H9 (cell line): Measurements from ENCODE around the gene YTHDC1. TPM values are rescaled to one million over a fixed set of nuclear protein-coding genes. Genes with fewer than 3 reads are reported as not detected.

Experiments used
- DNase-seq: peaks from one replicate; pipeline ENCODE4 v3.0.0-alpha.2; 2017
- H2AFZ ChIP-seq: one replicate; pipeline ENCODE4 v1.6.1; 2013; ENCODE audit warnings: mild to moderate bottlenecking, low read length, control low read depth, moderate library complexity
- H2AK5ac ChIP-seq: 2 replicates; pipeline ENCODE4 v1.6.1; 2013; ENCODE audit warnings: low read length, control low read depth, mixed read lengths; ENCODE audit not compliant: insufficient read length
- H2BK120ac ChIP-seq: one replicate; pipeline ENCODE4 v1.6.1; 2013; ENCODE audit warnings: low read depth, mild to moderate bottlenecking, low read length, control low read depth, inconsistent platforms; ENCODE audit not compliant: poor library complexity, severe bottlenecking
- H2BK12ac ChIP-seq: 2 replicates; pipeline ENCODE4 v1.6.1; 2013; ENCODE audit warnings: low read length, control low read depth, mixed read lengths, low read depth; ENCODE audit not compliant: insufficient read length
- H2BK15ac ChIP-seq: 2 replicates; pipeline ENCODE4 v1.6.1; 2013; ENCODE audit warnings: low read depth, low read length, control low read depth
- H2BK20ac ChIP-seq: one replicate; pipeline ENCODE4 v1.6.1; 2013; ENCODE audit warnings: low read depth, mild to moderate bottlenecking, low read length, control low read depth, inconsistent platforms; ENCODE audit not compliant: poor library complexity, severe bottlenecking
- H2BK5ac ChIP-seq: 2 replicates; pipeline ENCODE4 v1.6.1; 2013; ENCODE audit warnings: low read length, control low read depth, mixed read lengths; ENCODE audit not compliant: insufficient read length
- H3K14ac ChIP-seq: 2 replicates; pipeline ENCODE4 v1.6.1; 2013; ENCODE audit warnings: low read length, control low read depth; ENCODE audit not compliant: insufficient read depth
- H3K18ac ChIP-seq: 2 replicates; pipeline ENCODE4 v1.6.1; 2013; ENCODE audit warnings: low read depth, mild to moderate bottlenecking, mixed read lengths, low read length, control low read depth; ENCODE audit not compliant: insufficient read length
- H3K23ac ChIP-seq: 2 replicates; pipeline ENCODE4 v1.6.1; 2013; ENCODE audit warnings: low read length, control low read depth, mixed read lengths, low read depth; ENCODE audit not compliant: insufficient read length
- H3K23me2 ChIP-seq: 2 replicates; pipeline ENCODE4 v1.6.1; 2013; ENCODE audit warnings: low read depth, mild to moderate bottlenecking, mixed read lengths, low read length, control low read depth; ENCODE audit not compliant: insufficient read length, poor library complexity, severe bottlenecking
- H3K27ac ChIP-seq: 2 replicates; pipeline ENCODE4 v1.5.1; 2013; ENCODE audit warnings: low read length, control low read depth, mixed read lengths, low read depth; ENCODE audit not compliant: insufficient read length
- H3K27me3 ChIP-seq: 2 replicates; pipeline ENCODE4 v1.6.1; 2013; ENCODE audit warnings: low read length, control low read depth, inconsistent platforms; ENCODE audit not compliant: insufficient read depth
- H3K4ac ChIP-seq: 2 replicates; pipeline ENCODE4 v1.6.1; 2013; ENCODE audit warnings: low read depth, mild to moderate bottlenecking, control low read depth, inconsistent platforms, low read length, moderate library complexity
- H3K4me1 ChIP-seq: 2 replicates; pipeline ENCODE4 v1.6.1; 2013; ENCODE audit warnings: low read length, control low read depth, inconsistent platforms; ENCODE audit not compliant: insufficient read depth
- H3K4me2 ChIP-seq: 2 replicates; pipeline ENCODE4 v1.6.1; 2013; ENCODE audit warnings: low read length, control low read depth, mixed read lengths; ENCODE audit not compliant: insufficient read length, insufficient read depth
- H3K56ac ChIP-seq: 2 replicates; pipeline ENCODE4 v1.6.1; 2013; ENCODE audit warnings: low read depth, mild to moderate bottlenecking, mixed read lengths, low read length, control low read depth; ENCODE audit not compliant: insufficient read length
- H3K79me1 ChIP-seq: 2 replicates; pipeline ENCODE4 v1.6.1; 2013; ENCODE audit warnings: low read depth, mild to moderate bottlenecking, moderate library complexity, low read length, control low read depth, inconsistent platforms; ENCODE audit not compliant: insufficient read depth, poor library complexity, severe bottlenecking
- H3K79me2 ChIP-seq: 2 replicates; pipeline ENCODE4 v1.6.1; 2013; ENCODE audit warnings: low read length, control low read depth, inconsistent platforms; ENCODE audit not compliant: insufficient read depth
- H3K9ac ChIP-seq: 2 replicates; pipeline ENCODE4 v1.6.1; 2013; ENCODE audit warnings: low read length, control low read depth, mixed read lengths; ENCODE audit not compliant: insufficient read length; ENCODE audit errors: extremely low read depth
- H3K9me3 ChIP-seq: one replicate; pipeline ENCODE4 v1.6.1; 2013; ENCODE audit warnings: low read depth, low read length, inconsistent platforms; ENCODE audit not compliant: control insufficient read depth
- H3T11ph ChIP-seq: one replicate; pipeline ENCODE4 v1.6.1; 2013; ENCODE audit warnings: mild to moderate bottlenecking, low read length, control low read depth, inconsistent platforms
- H4K20me1 ChIP-seq: one replicate; pipeline ENCODE4 v1.6.1; 2013; ENCODE audit not compliant: control insufficient read depth, insufficient read length, insufficient read depth
- H4K5ac ChIP-seq: 2 replicates; pipeline ENCODE4 v1.6.1; 2013; ENCODE audit warnings: low read depth, mild to moderate bottlenecking, mixed read lengths, low read length, control low read depth; ENCODE audit not compliant: insufficient read length
- H4K8ac ChIP-seq: replicated peaks from 2 replicates; pipeline ENCODE4 v1.6.1; 2013; ENCODE audit warnings: low read length, control low read depth, mixed read lengths, low read depth; ENCODE audit not compliant: insufficient read length
- H4K91ac ChIP-seq: 2 replicates; pipeline ENCODE4 v1.6.1; 2013; ENCODE audit warnings: low read depth, mild to moderate bottlenecking, moderate library complexity, mixed read lengths, low read length, control low read depth; ENCODE audit not compliant: insufficient read length
- H3K27ac Mint-ChIP-seq, 3 experiments: 2 replicates in 2 of 3; 3 replicates in 1 of 3; pipeline ENCODE4 v1.8.0; 2020 to 2021; ENCODE audit warnings: mixed read lengths in 3 of 3, mild to moderate bottlenecking in 1 of 3, moderate library complexity in 1 of 3
- H3K27me3 Mint-ChIP-seq: 2 replicates; pipeline ENCODE4 v1.8.0; 2021; ENCODE audit warnings: low read depth, mild to moderate bottlenecking, moderate library complexity, mixed read lengths
- H3K36me3 Mint-ChIP-seq, 3 experiments: 2 replicates in 2 of 3; 3 replicates in 1 of 3; pipeline ENCODE4 v1.8.0; 2020 to 2021; ENCODE audit warnings: low read depth in 3 of 3, mixed read lengths in 3 of 3; ENCODE audit not compliant: insufficient read depth in 1 of 3
- H3K4me1 Mint-ChIP-seq, 2 experiments: 2 replicates each; pipeline ENCODE4 v1.8.0; 2020; ENCODE audit warnings: mixed read lengths in 2 of 2
- H3K4me3 Mint-ChIP-seq, 2 experiments: 2 replicates in 1 of 2; 3 replicates in 1 of 2; pipeline ENCODE4 v1.8.0; 2020 to 2021; ENCODE audit warnings: mild to moderate bottlenecking in 2 of 2, mixed read lengths in 2 of 2, moderate library complexity in 1 of 2
- H3K9me3 Mint-ChIP-seq, 2 experiments: 2 replicates in 1 of 2; 3 replicates in 1 of 2; pipeline ENCODE4 v1.8.0; 2020; ENCODE audit warnings: mild to moderate bottlenecking in 2 of 2, mixed read lengths in 2 of 2, moderate library complexity in 1 of 2
- WGBS: extraction: QIAGEN DNeasy Blood & Tissue Kit; methylation state at CpG from one replicate; pipeline ENCODE4 v1.1.7; 2013; ENCODE audit warnings: missing lambda C conversion rate, low lambda C conversion rate, mixed read lengths; ENCODE audit not compliant: insufficient read length; ENCODE audit errors: extremely low coverage; 5-methylcytosine and 5-hydroxymethylcytosine counted together
- total RNA-seq: library from RNA; stranded (reverse); gene quantifications from 2 replicates; pipeline ENCODE4 v1.2.1, GENCODE V29; 2021
- TF ChIP-seq, protein P1 (sequence below): fragments of 200-600 bp; sonication (generic); conservative IDR thresholded peaks from 3 replicates; pipeline ENCODE4 v1.8.0; 2021; ENCODE audit warnings: antibody characterized with exemption, mild to moderate bottlenecking

The YTHDC1 gene
- total RNA-seq, 1 experiment from 2014 or later = 158 TPM

DNA sequence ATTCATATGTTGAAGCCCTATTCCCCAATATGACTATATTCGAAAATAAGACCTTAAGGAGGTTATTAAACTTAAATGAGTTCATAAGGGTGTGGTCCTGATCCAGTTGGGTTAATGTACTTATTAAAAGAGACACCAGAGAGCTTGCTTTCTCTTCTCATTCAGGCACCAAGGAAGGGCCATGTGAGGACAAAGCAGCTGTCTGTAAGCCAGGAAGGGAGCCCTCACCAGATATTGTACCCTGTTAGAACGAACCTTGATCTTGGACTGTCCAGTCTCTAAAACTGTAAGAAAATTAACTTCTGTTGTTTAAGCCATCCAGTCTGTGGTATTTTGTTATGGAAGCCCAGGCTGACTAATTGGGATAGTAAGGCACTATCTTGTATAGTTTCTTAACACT is 9.1 kb upstream of the YTHDC1 start:
- no peak overlapping the region for H3K4me3 Mint-ChIP-seq
- H3K4me1 Mint-ChIP-seq = no peaks in the 10 kb centered on the region
- no peaks in the 10 kb centered on the region for H3K79me1 ChIP-seq
- H3K56ac ChIP-seq = no peak overlapping the region
- no peak for DNase-seq
- TF ChIP-seq, protein P1, sequence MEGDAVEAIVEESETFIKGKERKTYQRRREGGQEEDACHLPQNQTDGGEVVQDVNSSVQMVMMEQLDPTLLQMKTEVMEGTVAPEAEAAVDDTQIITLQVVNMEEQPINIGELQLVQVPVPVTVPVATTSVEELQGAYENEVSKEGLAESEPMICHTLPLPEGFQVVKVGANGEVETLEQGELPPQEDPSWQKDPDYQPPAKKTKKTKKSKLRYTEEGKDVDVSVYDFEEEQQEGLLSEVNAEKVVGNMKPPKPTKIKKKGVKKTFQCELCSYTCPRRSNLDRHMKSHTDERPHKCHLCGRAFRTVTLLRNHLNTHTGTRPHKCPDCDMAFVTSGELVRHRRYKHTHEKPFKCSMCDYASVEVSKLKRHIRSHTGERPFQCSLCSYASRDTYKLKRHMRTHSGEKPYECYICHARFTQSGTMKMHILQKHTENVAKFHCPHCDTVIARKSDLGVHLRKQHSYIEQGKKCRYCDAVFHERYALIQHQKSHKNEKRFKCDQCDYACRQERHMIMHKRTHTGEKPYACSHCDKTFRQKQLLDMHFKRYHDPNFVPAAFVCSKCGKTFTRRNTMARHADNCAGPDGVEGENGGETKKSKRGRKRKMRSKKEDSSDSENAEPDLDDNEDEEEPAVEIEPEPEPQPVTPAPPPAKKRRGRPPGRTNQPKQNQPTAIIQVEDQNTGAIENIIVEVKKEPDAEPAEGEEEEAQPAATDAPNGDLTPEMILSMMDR = no peak
- H4K91ac ChIP-seq = no peak overlapping the region
- no peak overlapping the region for H2BK15ac ChIP-seq
- no peaks in the 10 kb centered on the region for H4K20me1 ChIP-seq
- no peak overlapping the region for H2BK12ac ChIP-seq
- no peak overlapping the region for H3K27ac Mint-ChIP-seq
- H3K27ac ChIP-seq = no peak overlapping the region
- WGBS = no CpG with 5 or more reads among the region's 2 CpGs
- H2BK20ac ChIP-seq = no peak overlapping the region
- no peak overlapping the region for H3K14ac ChIP-seq
- H3K27me3 Mint-ChIP-seq = no peaks in the 10 kb centered on the region
- no peaks in the 10 kb centered on the region for H3K4me1 ChIP-seq
- H2BK5ac ChIP-seq = no peak overlapping the region
- no peak overlapping the region for H3K23ac ChIP-seq
- peaks cover 2% of the 10 kb centered on the region; the same call in 1 of the 2 replicates for H3K27me3 ChIP-seq
- no peak overlapping the region for H2BK120ac ChIP-seq
- H3K79me2 ChIP-seq = no peaks in the 10 kb centered on the region
- H3K9me3 Mint-ChIP-seq = peaks cover 2 to 3% of the 10 kb centered on the region in 2 experiments; a peak in 3 of 5 replicates
- no peak overlapping the region for H3T11ph ChIP-seq
- no peak overlapping the region for H2AFZ ChIP-seq
- H4K5ac ChIP-seq = no peak overlapping the region
- H3K23me2 ChIP-seq = no peaks in the 10 kb centered on the region
- no peak overlapping the region for H4K8ac ChIP-seq
- H3K4ac ChIP-seq = no peak overlapping the region
- H3K36me3 Mint-ChIP-seq = peaks cover 0 to 2% (median 1%) of the 10 kb centered on the region in 3 experiments; a peak in 2 of 7 replicates
- no peak overlapping the region for H2AK5ac ChIP-seq
- H3K18ac ChIP-seq = no peak overlapping the region
- H3K9ac ChIP-seq = no peak overlapping the region
- H3K9me3 ChIP-seq = no peaks in the 10 kb centered on the region
- H3K4me2 ChIP-seq = no peak overlapping the region
